Epithelial cell of proximal tubule (primary cell): ENCODE data around the gene CD72. TPM values are rescaled to one million over a fixed set of nuclear protein-coding genes. Genes with fewer than 3 reads are reported as not detected.
"Not testable (repeated sequence)": the region's sequence is repeated elsewhere in the genome, so short reads cannot be mapped to it uniquely, and the experiment has no call there.

Experiments
- DNase-seq: peaks from one replicate; pipeline ENCODE4 v3.0.0-alpha.2; 2011; ENCODE audit warnings: low read depth
- H3K4me3 ChIP-seq: 2 replicates; pipeline ENCODE4 v1.5.1; 2011; ENCODE audit warnings: low read depth, mild to moderate bottlenecking, low read length
- total RNA-seq: library from RNA; depleted of rRNA; stranded (reverse); fragments of >200 nt; gene quantifications from 2 replicates; pipeline ENCODE4 v1.2.3, GENCODE V29; 2015
- TF ChIP-seq, protein P1 (sequence below): conservative IDR thresholded peaks from 2 replicates; pipeline ENCODE4 v1.5.1; 2012; ENCODE audit warnings: low read depth, mild to moderate bottlenecking, low read length

CD72 gene
- total RNA-seq, 1 donor from 2014 or later = 1.2 TPM

GRCh38 chr9:35639631-35640030 lies 21.4 kb upstream of the CD72 start:
- no peak for DNase-seq
- TF ChIP-seq, protein P1, sequence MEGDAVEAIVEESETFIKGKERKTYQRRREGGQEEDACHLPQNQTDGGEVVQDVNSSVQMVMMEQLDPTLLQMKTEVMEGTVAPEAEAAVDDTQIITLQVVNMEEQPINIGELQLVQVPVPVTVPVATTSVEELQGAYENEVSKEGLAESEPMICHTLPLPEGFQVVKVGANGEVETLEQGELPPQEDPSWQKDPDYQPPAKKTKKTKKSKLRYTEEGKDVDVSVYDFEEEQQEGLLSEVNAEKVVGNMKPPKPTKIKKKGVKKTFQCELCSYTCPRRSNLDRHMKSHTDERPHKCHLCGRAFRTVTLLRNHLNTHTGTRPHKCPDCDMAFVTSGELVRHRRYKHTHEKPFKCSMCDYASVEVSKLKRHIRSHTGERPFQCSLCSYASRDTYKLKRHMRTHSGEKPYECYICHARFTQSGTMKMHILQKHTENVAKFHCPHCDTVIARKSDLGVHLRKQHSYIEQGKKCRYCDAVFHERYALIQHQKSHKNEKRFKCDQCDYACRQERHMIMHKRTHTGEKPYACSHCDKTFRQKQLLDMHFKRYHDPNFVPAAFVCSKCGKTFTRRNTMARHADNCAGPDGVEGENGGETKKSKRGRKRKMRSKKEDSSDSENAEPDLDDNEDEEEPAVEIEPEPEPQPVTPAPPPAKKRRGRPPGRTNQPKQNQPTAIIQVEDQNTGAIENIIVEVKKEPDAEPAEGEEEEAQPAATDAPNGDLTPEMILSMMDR = no peak
- H3K4me3 ChIP-seq = no peak overlapping the region

- DNase-seq, H3K4me3 ChIP-seq: not testable (repeated sequence)
Observed at GRCh38 chr9:35639225-35639624, 21.0 kb upstream of the CD72 start.

DNA sequence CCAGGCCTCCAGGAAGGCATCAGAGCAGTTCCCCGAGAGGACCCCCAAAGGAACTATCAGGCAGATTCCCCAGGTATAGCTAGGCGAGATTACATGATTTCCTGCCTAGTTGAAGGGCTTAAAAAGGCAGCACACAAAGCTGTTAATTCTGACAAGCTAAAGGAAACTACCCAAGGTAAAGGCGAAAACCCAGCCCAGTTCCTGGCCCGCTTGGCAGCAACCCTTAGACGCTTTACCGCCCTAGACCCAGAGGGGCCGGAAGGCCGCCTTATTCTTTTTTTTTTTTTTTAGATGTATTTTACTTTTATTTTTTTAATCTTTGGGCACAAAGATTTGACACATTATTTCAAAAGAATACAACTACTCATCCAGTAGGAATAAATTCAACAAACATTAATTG lies 20.5 kb upstream of the CD72 start:
- not testable (repeated sequence) for H3K4me3 ChIP-seq, DNase-seq

DNA sequence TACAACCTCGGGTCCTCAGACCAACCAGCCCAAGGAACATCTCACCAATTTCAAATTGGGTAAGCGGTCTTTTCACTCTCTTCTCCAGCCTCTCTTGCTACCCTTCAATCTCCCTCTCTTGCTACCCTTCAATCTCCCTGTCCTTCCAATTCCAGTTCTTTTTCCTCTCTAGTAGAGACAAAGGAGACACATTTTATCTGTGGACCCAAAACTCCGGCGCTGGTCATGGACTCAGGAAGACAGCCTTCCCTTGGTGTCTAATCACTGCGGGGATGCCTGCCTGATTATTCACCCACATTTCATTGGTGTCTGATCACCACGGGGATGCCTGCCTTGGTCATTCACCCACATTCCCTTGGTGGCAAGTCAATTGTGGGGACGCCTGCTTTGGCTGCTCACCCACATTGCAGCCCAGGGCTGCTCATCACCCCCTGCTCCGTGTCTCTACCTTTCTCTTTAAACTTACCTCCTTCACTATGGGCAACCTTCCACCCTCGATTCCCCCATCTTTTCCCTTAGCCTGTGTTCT lies 19.3 kb upstream of the CD72 start:
- H3K4me3 ChIP-seq, DNase-seq: not testable (repeated sequence)

DNA sequence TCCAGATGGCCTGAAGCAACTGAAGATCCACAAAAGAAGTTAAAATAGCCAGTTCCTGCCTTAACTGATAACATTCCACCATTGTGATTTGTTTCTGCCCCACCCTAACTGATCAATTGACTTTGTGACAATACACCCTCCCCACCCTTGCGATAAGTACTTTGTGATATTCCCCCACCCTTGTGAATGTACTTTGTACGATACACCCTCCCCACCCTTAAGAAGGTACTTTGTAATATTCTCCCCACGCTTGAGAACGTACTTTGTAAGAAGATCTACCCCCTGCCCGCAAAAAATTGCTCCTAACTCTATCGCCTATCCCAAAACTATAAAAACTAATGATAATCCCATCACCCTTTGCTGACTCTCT lies 18.6 kb upstream of the CD72 start:
- not testable (repeated sequence) for DNase-seq, H3K4me3 ChIP-seq

GRCh38 chr9:35636135-35636876 lies 18.1 kb upstream of the CD72 start:
- H3K4me3 ChIP-seq = no peak overlapping the region
- DNase-seq = no peak
- TF ChIP-seq, protein P1 = no peak

GRCh38 chr9:35635730-35636129 lies 17.5 kb upstream of the CD72 start:
- TF ChIP-seq, protein P1 = no peak
- DNase-seq = no peak
- no peak overlapping the region for H3K4me3 ChIP-seq

DNA sequence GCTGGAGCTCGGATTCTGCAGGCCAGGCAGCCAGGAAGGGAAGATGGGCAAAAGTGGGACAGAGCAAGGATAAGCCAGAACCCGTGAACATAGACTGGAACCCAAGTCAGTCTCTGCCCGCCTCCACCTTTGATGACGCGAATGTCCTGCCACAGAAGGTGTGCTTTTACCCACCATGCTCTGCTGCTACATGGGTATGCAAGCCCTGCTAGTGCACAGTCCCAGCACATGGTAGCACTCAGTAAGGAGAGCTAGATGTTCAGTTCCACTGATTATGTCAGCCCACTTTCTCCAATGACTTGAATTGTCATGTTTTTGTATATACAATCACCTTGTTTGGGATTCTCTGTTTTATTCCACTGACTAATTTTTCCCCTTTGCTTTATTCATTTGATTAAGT lies 11.4 kb upstream of the CD72 start:
- H3K4me3 ChIP-seq = no peak overlapping the region
- no peak for DNase-seq
- TF ChIP-seq, protein P1 = no peak

DNA sequence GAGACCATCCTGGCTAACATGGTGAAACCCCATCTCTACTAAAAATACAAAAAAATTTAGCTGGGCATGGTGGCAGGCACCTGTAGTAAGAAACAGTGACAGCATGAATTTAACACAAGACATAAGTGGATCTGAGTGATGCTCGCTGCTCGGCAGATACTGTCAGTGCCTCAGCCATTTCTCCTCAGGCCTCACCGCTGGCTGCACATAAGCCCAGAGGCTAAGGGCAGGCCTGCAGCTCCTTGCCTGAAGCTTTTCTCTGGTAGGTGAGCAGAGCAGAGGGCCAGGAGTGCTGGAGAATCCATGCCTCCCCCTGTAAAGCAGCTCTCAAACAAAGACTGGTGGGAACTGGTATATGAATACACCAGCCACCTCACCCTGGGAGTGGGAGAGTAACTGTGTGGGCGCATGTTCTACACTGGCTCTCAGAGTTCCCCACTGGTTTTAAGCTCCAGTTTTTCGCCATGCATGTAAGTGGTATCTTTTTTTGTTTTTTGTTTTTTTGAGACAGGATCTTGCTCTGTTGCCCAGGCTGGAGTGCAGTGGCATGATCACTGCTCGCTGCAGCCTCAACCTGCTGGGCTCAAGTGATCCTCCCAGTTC lies 10.3 kb upstream of the CD72 start:
- no peak overlapping the region for H3K4me3 ChIP-seq
- no peak for DNase-seq
- TF ChIP-seq, protein P1 = no peak
